Trophoblast cell (in vitro differentiated cells and primary cell): ENCODE results near the gene BSN.

Experiments
- DNase-seq, 2 donors: peaks; one replicate each; pipeline ENCODE4 v3.0.0-alpha.2; 2016
- H2AFZ ChIP-seq: 2 replicates; pipeline ENCODE4 v1.6.1; 2013; ENCODE audit warnings: low read length, moderate library complexity, mild to moderate bottlenecking; ENCODE audit not compliant: insufficient read depth, poor library complexity
- H2AK5ac ChIP-seq: 2 replicates; pipeline ENCODE4 v1.6.1; 2013; ENCODE audit warnings: mild to moderate bottlenecking, low read length
- H2BK120ac ChIP-seq: 2 replicates; pipeline ENCODE4 v1.6.1; 2013; ENCODE audit warnings: low read length, mild to moderate bottlenecking, moderate library complexity; ENCODE audit not compliant: insufficient read depth, poor library complexity
- H2BK12ac ChIP-seq: 2 replicates; pipeline ENCODE4 v1.6.1; 2013; ENCODE audit warnings: mild to moderate bottlenecking, low read length, moderate library complexity
- H2BK5ac ChIP-seq: 2 replicates; pipeline ENCODE4 v1.6.1; 2013; ENCODE audit warnings: low read length, low read depth, moderate library complexity, mild to moderate bottlenecking; ENCODE audit not compliant: poor library complexity
- H3K14ac ChIP-seq: 2 replicates; pipeline ENCODE4 v1.6.1; 2013; ENCODE audit warnings: mild to moderate bottlenecking, low read length
- H3K18ac ChIP-seq: 2 replicates; pipeline ENCODE4 v1.6.1; 2013; ENCODE audit warnings: mild to moderate bottlenecking, low read length
- H3K23ac ChIP-seq: 2 replicates; pipeline ENCODE4 v1.6.1; 2013; ENCODE audit warnings: low read length
- H3K27ac ChIP-seq: 2 replicates; pipeline ENCODE4 v1.5.1; 2013; ENCODE audit warnings: low read depth, mild to moderate bottlenecking, inconsistent platforms, low read length, moderate library complexity
- H3K27me3 ChIP-seq: 2 replicates; pipeline ENCODE4 v1.6.1; 2013; ENCODE audit warnings: inconsistent platforms, mild to moderate bottlenecking, low read length, moderate library complexity; ENCODE audit not compliant: insufficient read depth
- H3K36me3 ChIP-seq, 2 experiments: 1 replicate in 1 of 2; 2 replicates in 1 of 2; pipeline ENCODE4 v1.6.1; 2013; ENCODE audit warnings: low read length in 2 of 2, mild to moderate bottlenecking in 2 of 2, moderate library complexity in 1 of 2; ENCODE audit not compliant: insufficient read depth in 2 of 2, control insufficient read depth in 1 of 2
- H3K4ac ChIP-seq: 2 replicates; pipeline ENCODE4 v1.6.1; 2013; ENCODE audit warnings: low read depth, mild to moderate bottlenecking, low read length, moderate library complexity
- H3K4me1 ChIP-seq, 2 experiments: 1 replicate in 1 of 2; 2 replicates in 1 of 2; pipeline ENCODE4 v1.6.1; 2013; ENCODE audit warnings: low read length in 2 of 2, mild to moderate bottlenecking in 2 of 2, moderate library complexity in 1 of 2; ENCODE audit not compliant: insufficient read depth in 2 of 2, control insufficient read depth in 1 of 2
- H3K4me2 ChIP-seq: 2 replicates; pipeline ENCODE4 v1.6.1; 2013; ENCODE audit warnings: inconsistent platforms, mild to moderate bottlenecking, low read length, moderate library complexity
- H3K4me3 ChIP-seq: 2 replicates; pipeline ENCODE4 v1.5.1; 2013; ENCODE audit warnings: mild to moderate bottlenecking, low read depth, low read length, inconsistent platforms
- H3K79me1 ChIP-seq: one replicate; pipeline ENCODE4 v1.6.1; 2013; ENCODE audit warnings: low read length
- H3K79me2 ChIP-seq: 2 replicates; pipeline ENCODE4 v1.6.1; 2013; ENCODE audit warnings: low read length, mild to moderate bottlenecking; ENCODE audit not compliant: control insufficient read depth, insufficient read depth, poor library complexity
- H3K9ac ChIP-seq: 2 replicates; pipeline ENCODE4 v1.6.1; 2013; ENCODE audit warnings: mild to moderate bottlenecking, low read length
- H3K9me3 ChIP-seq: 2 replicates; pipeline ENCODE4 v1.6.1; 2013; ENCODE audit warnings: low read depth, mild to moderate bottlenecking, control low read depth, inconsistent platforms, low read length; ENCODE audit not compliant: insufficient read depth
- H4K12ac ChIP-seq: 2 replicates; pipeline ENCODE4 v1.6.1; 2013; ENCODE audit warnings: low read depth, mild to moderate bottlenecking, low read length, moderate library complexity
- H4K8ac ChIP-seq: 2 replicates; pipeline ENCODE4 v1.6.1; 2013; ENCODE audit warnings: low read depth, mild to moderate bottlenecking, low read length, moderate library complexity
- H4K91ac ChIP-seq: one replicate; pipeline ENCODE4 v1.6.1; 2013; ENCODE audit warnings: low read depth, mild to moderate bottlenecking, low read length, moderate library complexity
- WGBS: extraction: QIAGEN DNeasy Blood & Tissue Kit; methylation state at CpG from one replicate; pipeline ENCODE4 v1.1.7; 2013; ENCODE audit warnings: missing lambda C conversion rate; ENCODE audit not compliant: insufficient read length, insufficient coverage; ENCODE audit errors: extremely low coverage; 5-methylcytosine and 5-hydroxymethylcytosine counted together

Gene BSN

DNA sequence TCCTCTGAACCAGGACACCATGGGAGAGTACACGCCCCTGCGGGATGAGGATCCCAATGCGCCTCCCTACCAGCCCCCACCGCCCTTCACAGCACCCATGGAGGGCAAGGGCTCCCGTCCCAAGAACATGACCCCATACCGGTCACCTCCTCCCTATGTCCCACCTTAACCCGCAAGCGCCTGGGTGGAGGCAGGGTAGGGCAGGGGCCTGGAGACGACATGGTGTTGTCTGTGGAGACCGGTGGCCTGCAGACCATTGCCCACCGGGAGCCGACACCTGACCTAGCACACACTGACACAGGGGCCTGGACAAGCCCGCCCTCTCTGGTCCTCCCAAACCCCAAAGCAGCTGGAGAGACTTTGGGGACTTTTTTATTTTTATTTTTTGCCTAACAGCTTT, 21.2 kb upstream of the BSN start:
- no CpG with 5 or more reads among the region's 13 CpGs for WGBS

DNA sequence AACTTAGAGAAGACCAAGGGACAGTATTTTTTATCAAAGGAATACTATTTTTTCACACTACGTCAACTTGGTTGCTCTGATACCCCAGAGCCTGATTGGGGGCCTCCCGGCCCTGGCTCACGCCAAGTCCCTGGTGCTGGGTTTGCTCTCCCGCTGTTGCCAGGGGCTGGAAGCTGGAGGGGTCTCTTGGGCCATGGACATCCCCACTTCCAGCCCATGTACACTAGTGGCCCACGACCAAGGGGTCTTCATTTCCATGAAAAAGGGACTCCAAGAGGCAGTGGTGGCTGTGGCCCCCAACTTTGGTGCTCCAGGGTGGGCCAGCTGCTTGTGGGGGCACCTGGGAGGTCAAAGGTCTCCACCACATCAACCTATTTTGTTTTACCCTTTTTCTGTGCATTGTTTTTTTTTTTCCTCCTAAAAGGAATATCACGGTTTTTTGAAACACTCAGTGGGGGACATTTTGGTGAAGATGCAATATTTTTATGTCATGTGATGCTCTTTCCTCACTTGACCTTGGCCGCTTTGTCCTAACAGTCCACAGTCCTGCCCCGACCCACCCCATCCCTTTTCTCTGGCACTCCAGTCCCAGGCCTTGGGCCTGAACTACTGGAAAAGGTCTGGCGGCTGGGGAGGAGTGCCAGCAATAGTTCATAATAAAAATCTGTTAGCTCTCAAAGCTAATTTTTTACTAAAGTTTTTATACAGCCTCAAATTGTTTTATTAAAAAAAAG, 20.3 kb upstream of the BSN start:
- H3K9ac ChIP-seq, result no peak overlapping the region
- H3K18ac ChIP-seq, result no peak overlapping the region
- no peak overlapping the region for H4K12ac ChIP-seq
- H4K91ac ChIP-seq, result no peak overlapping the region
- no peaks in the 10 kb centered on the region for H3K27me3 ChIP-seq
- H2BK5ac ChIP-seq, result no peak overlapping the region
- no peak overlapping the region for H3K27ac ChIP-seq
- no peak overlapping the region for H4K8ac ChIP-seq
- no peak overlapping the region for H2BK120ac ChIP-seq
- no peaks in the 10 kb centered on the region for H3K79me2 ChIP-seq
- H3K36me3 ChIP-seq, result peaks cover 35 to 54% of the 10 kb centered on the region in 2 experiments
- H3K4me1 ChIP-seq, result peaks cover 20% of the 10 kb centered on the region in 2 experiments
- H2BK12ac ChIP-seq, result no peak overlapping the region
- H3K4ac ChIP-seq, result no peak overlapping the region
- peaks cover 14% of the 10 kb centered on the region for H3K79me1 ChIP-seq
- DNase-seq, result no peak
- no CpG with 5 or more reads among the region's 9 CpGs for WGBS
- H2AK5ac ChIP-seq, result no peak overlapping the region
- no peak overlapping the region for H3K4me3 ChIP-seq
- H2AFZ ChIP-seq, result no peak overlapping the region
- H3K4me2 ChIP-seq, result no peak overlapping the region
- H3K14ac ChIP-seq, result no peak overlapping the region
- no peak overlapping the region for H3K23ac ChIP-seq
- H3K9me3 ChIP-seq, result peaks cover 3% of the 10 kb centered on the region

More for the DNA sequence above, 21.2 kb upstream of the BSN start:
- Histone ChIP-seq H3K27me3 (no peaks in the 10 kb centered on the region), H3K4me3 (no peak overlapping the region), H4K12ac (no peak overlapping the region), H4K91ac (no peak overlapping the region), H3K4me2 (no peak overlapping the region), H3K36me3 (peaks cover 35 to 54% of the 10 kb centered on the region in 2 experiments), H3K4me1 (peaks cover 20% of the 10 kb centered on the region in 2 experiments), H2AFZ (no peak overlapping the region), H2BK120ac (no peak overlapping the region), H4K8ac (no peak overlapping the region), H3K79me1 (peaks cover 14% of the 10 kb centered on the region), H3K23ac (no peak overlapping the region), H3K27ac (no peak overlapping the region), H3K14ac (no peak overlapping the region), H3K9ac (no peak overlapping the region), H3K79me2 (no peaks in the 10 kb centered on the region), H3K4ac (no peak overlapping the region), H3K18ac (no peak overlapping the region), H2BK12ac (no peak overlapping the region), H3K9me3 (peaks cover 3% of the 10 kb centered on the region), H2AK5ac (no peak overlapping the region), H2BK5ac (no peak overlapping the region)
- DNase-seq, result no peak

DNA sequence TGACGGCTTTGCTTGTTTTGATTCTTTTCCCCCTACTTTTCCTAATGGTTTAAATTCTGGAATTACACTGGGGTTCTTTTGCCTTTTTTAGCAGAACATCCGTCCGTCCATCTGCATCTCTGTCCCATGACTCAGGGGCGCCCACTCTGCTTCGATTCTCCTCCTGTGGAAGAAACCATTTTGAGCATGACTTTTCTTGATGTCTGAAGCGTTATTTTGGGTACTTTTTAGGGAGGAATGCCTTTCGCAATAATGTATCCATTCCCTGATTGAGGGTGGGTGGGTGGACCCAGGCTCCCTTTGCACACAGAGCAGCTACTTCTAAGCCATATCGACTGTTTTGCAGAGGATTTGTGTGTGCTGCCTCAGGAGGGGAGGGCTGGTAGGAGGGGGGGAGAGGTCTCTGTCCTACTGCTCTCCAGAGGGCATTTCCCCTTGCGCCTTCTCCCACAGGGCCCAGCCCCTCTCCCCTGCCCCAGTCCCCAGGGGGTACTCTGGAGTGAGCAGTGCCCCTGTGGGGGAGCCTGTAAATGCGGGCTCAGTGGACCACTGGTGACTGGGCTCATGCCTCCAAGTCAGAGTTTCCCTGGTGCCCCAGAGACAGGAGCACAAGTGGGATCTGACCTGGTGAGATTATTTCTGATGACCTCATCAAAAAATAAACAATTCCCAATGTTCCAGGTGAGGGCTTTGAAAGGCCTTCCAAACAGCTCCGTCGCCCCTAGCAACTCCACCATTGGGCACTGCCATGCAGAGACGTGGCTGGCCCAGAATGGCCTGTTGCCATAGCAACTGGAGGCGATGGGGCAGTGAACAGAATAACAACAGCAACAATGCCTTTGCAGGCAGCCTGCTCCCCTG, 19.5 kb upstream of the BSN start:
- no peak overlapping the region for H3K14ac ChIP-seq
- no peak overlapping the region for H4K91ac ChIP-seq
- peaks cover 35 to 48% of the 10 kb centered on the region in 2 experiments for H3K36me3 ChIP-seq
- H2AK5ac ChIP-seq, result no peak overlapping the region
- H3K27me3 ChIP-seq, result no peaks in the 10 kb centered on the region
- H2AFZ ChIP-seq, result no peak overlapping the region
- no peak overlapping the region for H3K4ac ChIP-seq
- no peak overlapping the region for H4K12ac ChIP-seq
- H3K79me2 ChIP-seq, result no peaks in the 10 kb centered on the region
- no peak overlapping the region for H4K8ac ChIP-seq
- H3K18ac ChIP-seq, result no peak overlapping the region
- H2BK120ac ChIP-seq, result no peak overlapping the region
- no peak overlapping the region for H3K4me3 ChIP-seq
- H3K23ac ChIP-seq, result no peak overlapping the region
- H2BK12ac ChIP-seq, result no peak overlapping the region
- DNase-seq, result no peak
- peaks cover 3% of the 10 kb centered on the region for H3K9me3 ChIP-seq
- no peak overlapping the region for H3K4me2 ChIP-seq
- no peak overlapping the region for H2BK5ac ChIP-seq
- no peak overlapping the region for H3K27ac ChIP-seq
- peaks cover 20% of the 10 kb centered on the region in 2 experiments for H3K4me1 ChIP-seq
- H3K79me1 ChIP-seq, result peaks cover 14% of the 10 kb centered on the region
- no CpG with 5 or more reads among the region's 14 CpGs for WGBS
- no peak overlapping the region for H3K9ac ChIP-seq

DNA sequence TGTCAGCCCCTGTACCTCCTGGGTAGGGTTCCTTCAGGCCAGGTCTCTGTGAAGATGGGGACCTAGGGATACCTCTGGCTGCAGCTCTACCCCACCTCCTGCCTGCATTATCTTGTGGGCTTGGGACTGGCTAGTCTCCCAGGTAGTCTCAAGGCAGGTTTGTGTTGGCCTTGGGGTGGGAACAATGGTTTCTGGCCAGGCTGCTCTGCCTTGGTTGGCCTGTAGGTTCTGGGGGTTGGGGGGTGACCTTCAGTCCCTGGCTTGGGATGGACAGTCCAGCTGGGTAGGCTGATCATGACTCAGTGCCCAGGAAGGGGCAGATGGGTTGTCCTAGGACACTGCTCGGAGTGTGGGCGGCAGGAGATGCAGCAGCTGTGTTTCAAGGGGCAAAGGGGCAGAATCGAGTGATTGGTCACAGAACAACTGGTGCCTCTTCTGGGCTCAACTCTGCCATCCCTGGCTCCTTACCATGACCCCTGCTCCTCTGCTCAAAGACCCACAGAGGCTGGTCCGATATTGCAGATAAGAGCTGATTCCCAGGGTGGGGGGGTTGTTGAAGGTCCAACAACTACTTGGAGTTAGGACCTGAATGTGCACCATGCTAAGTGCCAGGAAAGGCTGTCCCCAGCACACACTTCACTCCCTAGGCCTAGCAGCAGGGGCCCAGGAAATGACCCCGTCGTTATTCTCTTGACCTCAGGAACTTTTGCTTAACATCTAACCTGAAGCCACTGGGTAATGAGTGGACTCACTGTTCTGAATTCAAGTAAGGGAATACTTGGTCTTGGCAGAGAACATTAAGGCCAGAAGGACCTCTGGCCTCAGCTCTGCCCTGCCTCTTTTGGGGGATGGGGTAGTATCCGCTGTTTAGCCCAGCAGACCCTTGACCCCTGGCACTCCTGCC, 18.1 kb upstream of the BSN start:
- peak overlapping the region; percentile 9 for H4K12ac ChIP-seq
- WGBS, result no CpG with 5 or more reads among the region's 7 CpGs
- H3K4me2 ChIP-seq, result no peak overlapping the region
- peak overlapping the region; percentile 55 for H4K8ac ChIP-seq
- peak overlapping the region; percentile 77 for H2BK12ac ChIP-seq
- no peaks in the 10 kb centered on the region for H3K27me3 ChIP-seq
- peak overlapping the region; percentile 34 for H4K91ac ChIP-seq
- peak overlapping the region; percentile 52 for H2BK120ac ChIP-seq
- H2AK5ac ChIP-seq, result peak overlapping the region; percentile 49
- H3K79me1 ChIP-seq, result peaks cover 19% of the 10 kb centered on the region
- H3K9ac ChIP-seq, result no peak overlapping the region
- H3K18ac ChIP-seq, result peak overlapping the region; percentile 49
- H3K79me2 ChIP-seq, result no peaks in the 10 kb centered on the region
- H3K4ac ChIP-seq, result no peak overlapping the region
- no peak overlapping the region for H2AFZ ChIP-seq
- peaks cover 3% of the 10 kb centered on the region for H3K9me3 ChIP-seq
- peak in 1 of 2 donors; percentile 19 for DNase-seq
- peak overlapping the region; percentile 32 for H3K14ac ChIP-seq
- H2BK5ac ChIP-seq, result peak overlapping the region; percentile 5
- peaks cover 29 to 37% of the 10 kb centered on the region in 2 experiments for H3K36me3 ChIP-seq
- H3K23ac ChIP-seq, result no peak overlapping the region
- H3K4me3 ChIP-seq, result no peak overlapping the region
- H3K4me1 ChIP-seq, result peaks cover 24 to 25% of the 10 kb centered on the region in 2 experiments
- peak overlapping the region; percentile 72 for H3K27ac ChIP-seq
